ENCODE measurements around the gene ISL2.

Gene ISL2

DNA sequence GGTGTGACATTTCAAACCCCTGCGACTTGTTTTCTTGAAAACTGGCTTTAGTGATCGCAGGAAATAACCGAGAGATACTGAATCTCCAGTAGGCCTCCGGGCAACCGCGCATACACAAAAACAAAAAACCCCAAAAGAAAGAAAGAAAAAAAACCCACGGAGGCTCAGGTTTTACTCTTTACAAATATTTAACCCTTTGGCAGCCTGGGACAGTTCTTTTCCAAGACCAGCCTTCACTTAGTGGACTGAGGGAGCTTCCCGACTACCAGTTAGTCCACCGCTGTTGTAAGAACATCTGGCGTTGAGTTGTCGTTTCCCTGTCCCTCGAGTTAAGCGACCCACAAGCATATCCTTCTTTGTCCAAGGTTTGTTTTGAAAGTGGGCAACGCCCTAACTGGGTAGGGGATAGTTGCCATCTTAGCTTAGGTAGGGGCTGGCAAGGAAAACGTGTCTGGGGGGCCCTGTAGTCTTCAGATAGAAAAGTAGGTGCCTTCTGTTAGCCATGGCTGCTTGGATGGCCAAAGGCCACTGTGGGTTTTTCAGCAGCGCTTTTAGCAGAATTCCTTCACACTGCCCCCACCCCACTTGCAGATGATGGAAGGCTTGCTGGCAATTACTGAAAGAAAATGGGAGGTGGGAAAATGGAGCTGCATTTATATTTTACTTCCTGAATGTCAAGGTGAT, 6.9 kb downstream of the ISL2 start:
- TF ChIP-seq FOXP2 (optimal IDR thresholded peaks at IDR 0.05; ENCODE audit: control extremely low read depth, extremely low read length, insufficient read depth) (no peak), EZH2 (IDR thresholded peaks at IDR 0.05) (no peak), POLR2AphosphoS5 (IDR thresholded peaks at IDR 0.05; ENCODE audit: borderline replicate concordance, low read depth, low read length) (no peak)
- H3K9me3 ChIP-seq (ENCODE audit: low read depth, low read length) = no peaks in the 10 kb centered on the region
- H3K36me3 ChIP-seq (ENCODE audit: insufficient read depth, low read length) = peaks cover 11% of the 10 kb centered on the region; the same call in 1 of the 2 replicates
- H3K9ac ChIP-seq (ENCODE audit: insufficient read length) = no peak overlapping the region
- H3K4me3 ChIP-seq = no peak overlapping the region
- no peak overlapping the region for H3K27ac ChIP-seq
- no peak for DNase-seq (ENCODE audit: low read depth, low spot score)

DNA sequence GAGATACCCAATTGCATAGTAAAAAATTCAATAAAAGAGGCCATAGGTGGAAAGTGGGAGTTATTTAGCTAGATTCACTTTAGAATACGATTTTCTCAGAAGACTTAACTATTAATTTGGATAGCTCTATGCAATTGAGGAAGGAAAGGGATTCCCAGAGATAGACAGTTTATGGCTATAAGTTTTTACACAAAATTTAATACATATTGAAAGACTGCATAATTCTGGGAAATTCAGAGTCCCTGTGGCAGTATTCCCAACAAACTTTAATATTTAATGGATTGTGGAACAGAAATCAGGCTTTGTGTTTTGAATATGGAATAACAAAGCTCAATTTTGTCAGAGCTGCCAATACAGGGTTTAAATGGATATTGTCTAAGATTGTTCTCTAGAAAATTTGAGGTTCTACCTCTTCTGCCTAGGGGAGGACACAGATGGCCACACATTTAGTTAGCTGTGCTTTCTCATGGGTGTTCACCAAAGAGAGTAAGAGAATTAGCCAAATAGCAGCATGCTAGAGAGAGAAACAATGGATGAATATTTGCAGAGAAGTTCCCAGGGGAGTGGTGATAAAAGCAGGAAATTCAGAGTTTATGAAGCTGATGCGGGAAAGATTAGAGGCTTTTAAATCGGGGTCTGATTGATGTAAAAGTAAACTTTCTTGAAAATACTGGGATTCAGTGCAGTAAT, 8.5 kb downstream of the ISL2 start:
- no peak for DNase-seq (ENCODE audit: low read depth, low spot score)
- H3K9me3 ChIP-seq (ENCODE audit: low read depth, low read length) = no peaks in the 10 kb centered on the region
- H3K27ac ChIP-seq = no peak overlapping the region
- no peak overlapping the region for H3K9ac ChIP-seq (ENCODE audit: insufficient read length)
- TF ChIP-seq FOXP2 (optimal IDR thresholded peaks at IDR 0.05; ENCODE audit: control extremely low read depth, extremely low read length, insufficient read depth) = no peak
- no peak for TF ChIP-seq POLR2AphosphoS5 (IDR thresholded peaks at IDR 0.05; ENCODE audit: borderline replicate concordance, low read depth, low read length)
- no peak for TF ChIP-seq EZH2 (IDR thresholded peaks at IDR 0.05)
- H3K4me3 ChIP-seq = no peak overlapping the region
- peaks cover 11% of the 10 kb centered on the region; the same call in 1 of the 2 replicates for H3K36me3 ChIP-seq (ENCODE audit: insufficient read depth, low read length)

DNA sequence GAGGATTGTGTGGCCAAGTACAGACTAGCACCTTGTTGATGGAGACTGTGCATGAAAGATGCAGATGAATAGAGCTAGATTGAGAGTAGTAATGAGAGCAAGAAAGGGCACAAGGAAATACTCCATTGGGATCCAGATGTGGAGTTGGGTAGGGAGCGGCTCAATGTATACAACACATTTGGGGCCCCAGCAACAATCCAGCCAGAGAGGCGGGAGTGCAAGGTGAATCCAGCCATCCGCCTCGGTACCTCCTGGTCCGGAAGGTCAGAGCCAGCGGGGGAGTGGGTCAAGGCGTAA, 9.0 kb downstream of the ISL2 start:
- no peak overlapping the region for H3K9ac ChIP-seq (ENCODE audit: insufficient read length)
- no peak for TF ChIP-seq EZH2 (IDR thresholded peaks at IDR 0.05)
- no peak for TF ChIP-seq POLR2AphosphoS5 (IDR thresholded peaks at IDR 0.05; ENCODE audit: borderline replicate concordance, low read depth, low read length)
- no peak for TF ChIP-seq FOXP2 (optimal IDR thresholded peaks at IDR 0.05; ENCODE audit: control extremely low read depth, extremely low read length, insufficient read depth)
- no peak overlapping the region for H3K4me3 ChIP-seq

DNA sequence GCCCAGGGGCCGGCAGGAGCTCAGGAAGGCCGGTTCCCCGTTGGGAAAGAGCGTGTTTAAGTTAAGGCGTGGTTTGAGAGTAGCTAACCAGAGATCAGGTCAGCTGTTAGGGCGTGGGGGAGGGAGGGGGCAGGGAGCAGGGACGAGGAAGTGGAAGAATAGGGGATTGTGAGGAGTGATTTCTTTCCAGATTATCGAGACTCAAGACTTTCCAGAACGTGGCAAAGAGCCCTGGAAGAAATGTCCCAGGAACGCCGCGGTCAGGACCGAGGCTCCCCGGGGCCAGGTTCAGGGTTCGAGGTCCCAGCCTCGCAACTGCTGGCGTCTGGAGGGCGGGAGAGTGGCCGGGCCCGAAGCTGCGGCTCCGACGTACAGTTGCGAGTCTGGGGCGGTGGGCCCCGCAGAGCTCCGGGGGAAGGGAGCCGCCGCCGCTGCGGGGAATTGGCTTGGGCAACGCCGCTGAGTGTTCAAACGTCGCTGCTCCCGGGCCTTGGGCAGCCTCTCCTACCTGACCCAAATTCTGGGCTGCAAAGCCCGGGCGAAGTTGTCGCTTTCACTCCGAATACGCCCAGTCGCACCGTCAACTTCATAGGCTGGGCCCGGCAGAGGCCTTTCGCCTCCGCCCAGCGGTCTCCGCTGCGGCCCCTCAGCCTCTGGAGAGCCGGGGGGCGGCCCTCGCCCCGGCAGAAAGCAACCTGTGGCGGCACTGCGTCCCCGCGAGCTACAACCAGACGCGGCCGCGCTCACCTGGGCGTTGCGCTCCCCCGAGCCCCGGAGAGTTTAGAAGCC, 9.5 kb downstream of the ISL2 start:
- DNase-seq (ENCODE audit: low read depth, low spot score) = no peak
- Histone ChIP-seq H3K36me3 (ENCODE audit: insufficient read depth, low read length) (peaks cover 7% of the 10 kb centered on the region; the same call in 1 of the 2 replicates), H3K27ac (no peak overlapping the region), H3K4me3 (no peak overlapping the region), H3K9ac (ENCODE audit: insufficient read length) (no peak overlapping the region), H3K9me3 (ENCODE audit: low read depth, low read length) (no peaks in the 10 kb centered on the region)
- no peak for TF ChIP-seq POLR2AphosphoS5 (IDR thresholded peaks at IDR 0.05; ENCODE audit: borderline replicate concordance, low read depth, low read length)
- no peak for TF ChIP-seq EZH2 (IDR thresholded peaks at IDR 0.05)
- TF ChIP-seq FOXP2 (optimal IDR thresholded peaks at IDR 0.05; ENCODE audit: control extremely low read depth, extremely low read length, insufficient read depth) = no peak

More for the DNA sequence above, 9.0 kb downstream of the ISL2 start:
- H3K36me3 ChIP-seq (ENCODE audit: insufficient read depth, low read length) = peaks cover 9% of the 10 kb centered on the region; the same call in 1 of the 2 replicates
- no peak for DNase-seq (ENCODE audit: low read depth, low spot score)
- no peaks in the 10 kb centered on the region for H3K9me3 ChIP-seq (ENCODE audit: low read depth, low read length)
- H3K27ac ChIP-seq = no peak overlapping the region

DNA sequence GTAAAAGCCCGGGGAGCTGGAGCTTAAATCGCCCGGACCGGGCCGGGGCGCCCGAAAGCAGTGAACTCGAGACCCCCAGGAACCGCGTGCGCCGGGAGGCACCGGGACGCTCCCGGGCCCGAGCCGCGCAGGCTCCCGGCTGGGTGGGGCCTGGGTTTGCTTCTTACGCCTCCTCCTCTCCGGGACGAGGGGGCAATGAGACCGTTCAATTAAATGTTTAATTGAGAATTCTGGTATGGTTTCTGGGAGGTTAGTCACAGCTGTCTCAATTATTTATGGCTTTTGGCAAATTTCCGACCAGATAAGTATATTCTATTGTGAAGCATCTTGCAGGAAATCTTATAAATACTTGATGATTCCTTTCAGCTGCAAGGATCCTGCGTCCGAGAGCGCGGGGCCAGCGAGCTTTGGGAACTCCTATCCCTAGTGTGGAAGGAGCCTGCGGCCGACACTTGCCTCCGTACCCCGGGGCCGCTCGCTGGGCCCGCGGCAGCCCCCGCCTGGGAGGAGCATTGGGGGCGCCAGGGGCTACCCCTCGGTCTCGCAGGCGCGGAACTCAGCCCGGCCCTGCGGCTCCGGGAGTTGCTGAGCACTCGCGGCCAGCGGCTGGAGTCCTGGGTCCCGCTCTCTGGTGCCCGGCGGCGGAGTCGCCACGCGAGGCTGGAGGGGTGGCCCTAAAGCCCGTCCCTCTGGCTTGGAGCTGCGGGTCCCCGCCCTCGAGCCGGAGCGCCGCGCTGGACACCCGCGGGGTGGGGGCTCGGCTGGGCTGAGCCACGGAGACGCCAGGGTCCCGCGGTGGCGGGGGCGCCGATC, 10.3 kb downstream of the ISL2 start:
- Histone ChIP-seq H3K9ac (ENCODE audit: insufficient read length) (no peak overlapping the region), H3K4me3 (no peak overlapping the region)
- no peak for DNase-seq (ENCODE audit: low read depth, low spot score)

DNA sequence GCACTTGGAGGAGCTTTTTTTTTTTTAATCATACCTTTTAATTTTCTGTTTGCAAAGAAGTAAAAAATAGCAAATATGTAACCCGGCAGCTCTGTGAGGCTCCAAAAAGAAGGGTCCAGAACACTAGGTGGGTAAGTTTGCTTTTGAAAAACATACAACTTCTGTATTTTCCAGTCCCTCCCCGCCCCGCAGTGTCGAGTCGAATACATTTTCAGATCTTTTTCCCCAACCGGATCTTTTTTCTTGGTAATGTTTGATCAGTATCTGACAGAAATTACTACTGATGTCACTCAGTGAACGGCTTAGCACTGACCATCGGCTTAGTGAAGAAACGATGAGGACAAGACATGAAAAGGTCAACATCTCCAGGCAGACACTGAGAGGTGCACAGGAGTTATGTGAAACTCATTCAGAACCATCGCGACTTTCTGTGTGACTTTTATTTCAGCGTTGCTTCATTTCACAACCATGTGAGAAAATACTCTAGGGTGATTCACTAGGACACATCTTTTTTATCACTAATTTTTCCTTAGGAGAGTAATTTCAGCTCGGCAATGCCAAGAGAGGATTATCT, 11.0 kb downstream of the ISL2 start:
- Histone ChIP-seq H3K4me3 (no peak overlapping the region), H3K27ac (no peak overlapping the region), H3K9me3 (ENCODE audit: low read depth, low read length) (no peaks in the 10 kb centered on the region), H3K9ac (ENCODE audit: insufficient read length) (no peak overlapping the region), H3K36me3 (ENCODE audit: insufficient read depth, low read length) (no peaks in the 10 kb centered on the region)
- TF ChIP-seq POLR2AphosphoS5 (IDR thresholded peaks at IDR 0.05; ENCODE audit: borderline replicate concordance, low read depth, low read length) (no peak), EZH2 (IDR thresholded peaks at IDR 0.05) (no peak), FOXP2 (optimal IDR thresholded peaks at IDR 0.05; ENCODE audit: control extremely low read depth, extremely low read length, insufficient read depth) (no peak)
- no peak for DNase-seq (ENCODE audit: low read depth, low spot score)

More for the DNA sequence above, 10.3 kb downstream of the ISL2 start:
- TF ChIP-seq FOXP2 (optimal IDR thresholded peaks at IDR 0.05; ENCODE audit: control extremely low read depth, extremely low read length, insufficient read depth) (no peak), EZH2 (IDR thresholded peaks at IDR 0.05) (no peak), POLR2AphosphoS5 (IDR thresholded peaks at IDR 0.05; ENCODE audit: borderline replicate concordance, low read depth, low read length) (no peak)
- H3K27ac ChIP-seq = no peak overlapping the region
- no peaks in the 10 kb centered on the region for H3K9me3 ChIP-seq (ENCODE audit: low read depth, low read length)
- peaks cover 2% of the 10 kb centered on the region; the same call in 1 of the 2 replicates for H3K36me3 ChIP-seq (ENCODE audit: insufficient read depth, low read length)

DNA sequence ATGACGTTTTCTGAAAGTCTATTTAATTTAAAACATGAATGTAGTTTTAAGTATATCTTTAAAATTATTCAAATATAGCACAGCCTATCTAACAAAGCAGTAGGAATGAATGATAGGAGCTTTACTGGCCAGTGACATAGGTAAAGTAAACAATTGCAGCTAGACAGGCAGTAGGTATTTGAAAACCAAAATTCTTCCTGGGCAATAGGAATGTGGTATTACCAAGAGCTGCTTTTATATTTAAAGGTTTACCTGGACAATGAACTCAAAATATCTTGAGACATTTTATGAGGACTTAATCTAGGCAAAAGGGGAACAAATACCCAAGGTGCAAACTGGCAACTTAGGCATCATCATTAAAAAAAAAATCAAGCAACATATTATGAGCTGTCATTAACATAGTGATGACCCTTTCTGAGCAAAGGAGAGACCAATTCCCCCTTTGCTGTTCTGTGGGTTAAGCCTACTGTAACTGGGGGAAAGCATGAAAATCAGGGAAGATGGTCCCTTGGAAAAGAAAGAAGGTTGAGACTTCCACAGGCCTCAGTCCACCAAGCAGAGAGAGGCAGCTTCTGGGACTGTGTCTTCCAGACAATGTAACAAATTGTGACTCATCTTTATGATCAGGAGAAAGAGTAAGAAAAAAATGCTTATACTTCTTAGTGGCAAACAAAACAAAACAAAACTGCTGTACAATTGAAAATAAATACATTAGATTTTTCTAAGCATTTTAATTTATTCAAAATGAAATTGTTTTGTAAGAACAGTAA, 12.9 kb downstream of the ISL2 start:
- H3K9me3 ChIP-seq (ENCODE audit: low read depth, low read length) = no peaks in the 10 kb centered on the region
- no peak overlapping the region for H3K27ac ChIP-seq
- H3K4me3 ChIP-seq = no peak overlapping the region
- no peak for TF ChIP-seq POLR2AphosphoS5 (IDR thresholded peaks at IDR 0.05; ENCODE audit: borderline replicate concordance, low read depth, low read length)
- no peaks in the 10 kb centered on the region for H3K36me3 ChIP-seq (ENCODE audit: insufficient read depth, low read length)
- DNase-seq (ENCODE audit: low read depth, low spot score) = no peak
- H3K9ac ChIP-seq (ENCODE audit: insufficient read length) = no peak overlapping the region
